Loucy (cell line): ENCODE data around the gene ZNF341.

ENCODE experiments used
- EZH2phosphoT487 ChIP-seq: fragments of 200-600 bp; IDR thresholded peaks from 2 replicates; pipeline ENCODE4 v1.6.1; 2018; ENCODE audit warnings: antibody characterized with exemption, mild to moderate bottlenecking, moderate library complexity, borderline replicate concordance
- TF ChIP-seq, protein P1 (sequence below): fragments of 200-600 bp; sonication (generic); conservative IDR thresholded peaks from 2 replicates; pipeline ENCODE4 v1.5.1; 2014; ENCODE audit warnings: mild to moderate bottlenecking, antibody characterized with exemption, low read length

DNA sequence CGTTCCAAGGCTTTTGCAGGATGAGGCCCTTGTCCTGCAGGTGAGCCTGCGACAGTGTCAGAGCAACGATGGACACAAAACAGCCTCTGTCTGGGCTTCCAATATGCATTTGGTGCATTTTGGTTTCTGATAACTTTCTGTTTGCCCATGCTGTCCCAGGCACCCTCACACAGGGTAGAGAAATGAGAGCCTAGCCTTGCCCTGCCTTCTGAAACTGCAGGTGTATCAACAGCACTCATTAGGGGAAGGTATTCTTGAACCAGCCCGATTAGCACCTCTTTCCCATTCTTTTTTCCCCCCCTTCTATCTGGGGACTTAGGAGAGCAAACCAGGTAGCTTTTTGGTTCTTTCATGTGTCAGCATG is 109.6 kb downstream of the ZNF341 start:
- TF ChIP-seq, protein P1, sequence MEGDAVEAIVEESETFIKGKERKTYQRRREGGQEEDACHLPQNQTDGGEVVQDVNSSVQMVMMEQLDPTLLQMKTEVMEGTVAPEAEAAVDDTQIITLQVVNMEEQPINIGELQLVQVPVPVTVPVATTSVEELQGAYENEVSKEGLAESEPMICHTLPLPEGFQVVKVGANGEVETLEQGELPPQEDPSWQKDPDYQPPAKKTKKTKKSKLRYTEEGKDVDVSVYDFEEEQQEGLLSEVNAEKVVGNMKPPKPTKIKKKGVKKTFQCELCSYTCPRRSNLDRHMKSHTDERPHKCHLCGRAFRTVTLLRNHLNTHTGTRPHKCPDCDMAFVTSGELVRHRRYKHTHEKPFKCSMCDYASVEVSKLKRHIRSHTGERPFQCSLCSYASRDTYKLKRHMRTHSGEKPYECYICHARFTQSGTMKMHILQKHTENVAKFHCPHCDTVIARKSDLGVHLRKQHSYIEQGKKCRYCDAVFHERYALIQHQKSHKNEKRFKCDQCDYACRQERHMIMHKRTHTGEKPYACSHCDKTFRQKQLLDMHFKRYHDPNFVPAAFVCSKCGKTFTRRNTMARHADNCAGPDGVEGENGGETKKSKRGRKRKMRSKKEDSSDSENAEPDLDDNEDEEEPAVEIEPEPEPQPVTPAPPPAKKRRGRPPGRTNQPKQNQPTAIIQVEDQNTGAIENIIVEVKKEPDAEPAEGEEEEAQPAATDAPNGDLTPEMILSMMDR, result no peak
- no peak for TF ChIP-seq EZH2phosphoT487
